Hematopoietic multipotent progenitor cell treated with erythropoietin and hydrocortisone succinate and interleukin-3 and kit ligand, for 17 days (in vitro differentiated cells): Measurements from ENCODE around the gene KIF6.

Source experiments
- DNase-seq: peaks from one replicate; pipeline ENCODE4 v3.0.0-alpha.2; 2015; ENCODE audit warnings: low spot score

KIF6 gene

GRCh38 chr6:39343396-39343870 lies 381.8 kb downstream of the KIF6 start:
- no peak for DNase-seq

DNA sequence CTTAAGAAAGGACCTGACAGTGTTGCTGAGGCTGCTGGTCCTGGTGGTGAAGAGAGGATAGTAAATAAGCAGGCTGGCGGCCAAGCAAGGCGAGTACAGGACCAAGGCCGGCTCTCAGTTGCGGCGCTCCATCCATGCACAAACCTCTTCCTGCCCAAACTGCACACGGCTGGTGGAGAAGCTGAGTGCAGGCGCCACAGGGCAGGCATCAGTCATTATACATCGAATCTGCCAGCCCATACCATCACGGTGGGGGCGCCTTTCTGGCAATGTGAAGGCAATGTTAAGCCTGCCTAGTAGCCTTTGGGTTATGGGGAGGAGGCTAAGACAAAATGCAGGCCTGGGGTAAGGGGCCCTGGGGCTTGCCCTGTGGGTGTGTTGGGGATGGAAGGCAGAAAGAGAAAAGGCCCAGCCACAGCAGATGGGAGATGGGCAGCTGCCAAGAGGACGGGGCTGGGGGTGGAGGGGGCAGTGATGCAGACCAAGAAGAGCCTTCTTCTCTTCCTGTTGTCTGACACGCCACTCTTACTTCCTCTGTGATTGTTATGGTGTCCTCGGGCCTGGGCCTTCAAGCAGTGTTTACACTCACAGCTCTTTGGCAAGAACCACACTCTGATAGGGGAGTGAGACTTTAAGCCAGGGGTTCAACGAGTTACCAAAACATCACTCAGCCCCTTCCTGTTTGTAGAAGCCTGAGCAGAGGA lies 382.4 kb downstream of the KIF6 start:
- DNase-seq, result no peak

DNA sequence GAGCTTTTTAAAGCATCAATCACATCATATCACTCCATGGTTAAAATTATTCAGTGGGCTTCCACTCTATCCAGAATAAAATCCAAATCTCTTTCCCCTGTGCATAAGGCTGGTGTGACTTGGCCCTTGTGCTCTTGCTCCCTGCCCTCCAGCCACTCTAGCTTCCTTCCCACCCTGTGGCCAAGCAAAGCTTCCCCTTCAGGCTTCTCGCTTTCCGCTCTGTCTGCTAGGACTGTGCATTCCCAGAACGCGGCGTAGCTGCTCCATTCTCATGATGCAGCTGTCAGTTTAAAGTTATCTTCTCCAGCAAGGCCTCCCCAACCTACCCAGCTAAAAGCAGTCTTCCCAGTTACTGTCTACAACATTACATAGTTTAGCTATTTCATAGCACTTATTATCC lies 383.3 kb downstream of the KIF6 start:
- no peak for DNase-seq

DNA sequence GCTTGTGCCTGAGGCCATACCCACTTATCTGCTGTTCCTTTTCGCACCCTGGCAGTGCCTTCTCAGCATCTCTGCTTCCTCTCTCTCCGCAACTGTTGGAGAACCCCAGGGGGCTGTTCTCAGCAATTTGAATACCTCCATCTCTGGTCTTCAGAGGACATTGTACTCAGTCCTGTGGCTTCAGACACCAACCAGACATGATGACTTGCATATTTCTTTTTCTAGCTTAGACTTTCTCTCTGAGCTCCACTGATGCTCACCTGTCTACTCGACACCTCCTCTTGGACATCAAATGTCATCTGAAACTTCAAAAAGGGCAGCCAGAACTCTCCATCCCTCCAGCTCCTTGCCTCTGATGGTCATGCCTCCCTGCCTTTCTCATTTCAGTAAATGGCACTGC lies 383.9 kb downstream of the KIF6 start:
- no peak for DNase-seq

GRCh38 chr6:39339868-39340550 lies 385.2 kb downstream of the KIF6 start:
- DNase-seq, result no peak

DNA sequence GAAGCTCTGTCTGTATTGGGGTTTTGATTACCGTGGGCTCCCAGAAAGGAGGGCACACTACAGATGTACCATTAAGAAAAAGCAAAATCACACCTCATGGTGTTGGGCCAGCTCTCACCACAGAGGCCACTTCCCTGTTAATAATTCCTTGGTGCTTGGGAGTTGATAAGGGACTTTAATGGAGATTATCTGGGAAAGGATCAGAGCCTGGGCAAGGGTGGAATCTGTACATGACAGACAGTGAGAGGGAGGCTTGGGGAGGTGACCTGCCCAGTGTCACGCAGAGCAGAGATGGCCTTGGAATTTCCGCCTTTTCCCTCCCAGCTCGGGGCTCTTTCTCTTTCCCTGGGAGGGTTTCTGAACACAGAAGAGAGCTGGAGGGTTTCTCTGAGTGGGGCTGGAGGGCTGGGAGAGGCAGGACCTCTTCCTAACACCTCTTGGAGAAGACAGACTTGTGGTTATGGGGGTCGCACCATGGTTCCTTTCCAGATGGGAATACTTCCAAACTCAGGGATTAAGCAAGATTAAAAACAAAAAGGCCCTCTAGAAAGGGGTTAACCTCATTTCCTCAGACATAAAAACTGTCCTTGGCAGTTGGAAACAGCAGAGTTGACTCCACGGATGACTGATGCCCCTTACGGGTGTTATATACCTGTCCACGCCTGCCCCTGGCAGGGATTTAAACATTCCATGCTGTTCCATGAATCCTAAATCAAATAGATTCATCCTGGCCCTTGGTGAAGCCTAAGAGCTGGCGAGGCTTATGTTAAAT lies 385.9 kb downstream of the KIF6 start:
- DNase-seq, result no peak

DNA sequence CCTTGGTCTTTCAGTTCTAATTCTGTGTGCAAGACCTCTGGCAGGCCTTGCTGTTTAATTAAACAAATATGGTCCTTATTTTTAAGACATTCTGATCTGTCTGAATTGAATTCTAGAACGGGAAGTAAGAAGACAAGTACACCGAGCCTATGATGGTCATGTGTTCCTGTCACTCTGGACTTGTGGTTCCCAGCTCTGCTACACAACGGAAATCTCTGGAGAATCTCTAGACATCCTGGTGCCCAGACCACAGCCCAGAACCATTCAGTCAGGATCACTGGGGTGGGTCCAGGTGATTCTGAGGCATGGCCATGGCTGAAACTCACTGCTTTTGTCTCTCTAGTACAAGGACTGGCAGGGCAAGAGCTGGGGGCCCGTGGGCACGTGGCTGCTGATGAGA lies 386.8 kb downstream of the KIF6 start:
- no peak for DNase-seq

DNA sequence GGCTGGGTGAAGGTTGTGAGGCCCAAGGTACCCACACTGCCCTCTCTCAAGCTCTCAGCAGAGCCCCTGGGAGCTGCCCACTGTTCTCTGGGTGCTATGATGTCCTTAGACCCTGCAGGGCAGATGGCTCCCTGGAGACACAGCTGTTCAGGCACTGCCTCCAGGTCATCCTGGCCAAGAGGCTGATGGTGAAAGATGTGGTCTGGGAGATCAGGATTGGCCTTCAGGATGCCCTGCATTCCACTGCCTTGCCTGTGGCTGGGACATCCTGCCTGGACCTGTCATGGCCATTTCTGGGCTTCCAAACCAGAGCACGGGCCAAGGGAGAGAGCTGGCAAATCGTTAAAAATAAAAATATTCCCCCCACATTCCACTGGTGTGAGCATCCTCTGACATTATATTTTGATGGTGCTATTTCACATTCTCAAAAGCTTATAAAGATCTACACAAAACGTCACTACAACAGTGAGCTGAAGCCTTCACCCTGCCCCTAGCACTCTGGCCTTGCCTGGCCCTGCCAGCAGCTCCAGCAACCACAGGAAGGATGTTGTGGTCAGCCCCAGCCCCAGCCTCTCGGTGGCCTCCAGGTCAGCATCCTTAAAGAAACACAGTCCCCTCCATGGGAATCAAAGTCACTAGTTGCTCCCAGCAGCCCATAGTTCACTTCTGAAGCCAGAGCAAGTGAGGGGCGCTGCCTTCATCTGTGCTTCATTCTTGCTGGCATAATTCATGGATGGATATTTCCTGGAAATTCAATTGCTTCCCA lies 389.2 kb downstream of the KIF6 start:
- no peak for DNase-seq

DNA sequence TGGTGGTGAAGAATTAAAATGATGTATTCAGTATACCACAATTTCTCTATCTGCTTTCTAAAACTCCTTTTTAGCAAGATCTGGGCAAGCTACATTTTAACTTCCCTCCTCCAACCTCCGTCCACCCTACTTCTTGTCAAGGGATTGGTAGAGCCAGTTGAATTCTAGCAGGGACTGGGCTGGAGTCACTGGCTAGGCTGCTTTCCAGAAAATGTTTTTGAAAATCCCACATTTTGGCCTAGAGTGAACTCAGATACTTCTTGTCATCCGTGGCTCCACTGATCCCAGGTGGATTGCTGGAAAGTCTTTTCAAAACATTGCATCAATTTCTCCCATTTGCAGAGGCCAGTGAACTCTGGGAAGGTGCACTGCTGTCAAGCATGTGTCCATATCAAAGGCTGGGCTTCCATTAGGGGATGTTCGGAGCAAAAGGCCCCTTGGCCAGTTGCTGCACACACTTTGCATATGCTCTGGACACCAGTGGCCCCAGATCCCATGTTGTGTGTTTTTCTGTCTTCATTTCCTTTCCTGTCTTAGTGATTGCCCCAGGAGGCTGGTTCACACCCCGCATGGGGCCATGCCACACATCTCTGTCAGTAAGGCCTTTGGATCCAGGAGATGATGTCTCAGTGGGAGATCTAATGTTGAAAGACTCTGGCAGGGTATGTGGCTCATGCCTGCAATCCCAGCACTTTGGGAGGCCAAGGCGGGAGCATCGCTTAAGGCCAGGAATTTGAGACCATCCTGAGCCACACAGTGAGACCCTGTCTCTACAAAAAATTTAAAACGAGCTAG lies 391.4 kb downstream of the KIF6 start:
- no peak for DNase-seq

- no peak for DNase-seq
Measured at GRCh38 chr6:39330476-39330875, 394.7 kb downstream of the KIF6 start.

GRCh38 chr6:39330057-39330456 lies 395.2 kb downstream of the KIF6 start:
- DNase-seq, result no peak

DNA sequence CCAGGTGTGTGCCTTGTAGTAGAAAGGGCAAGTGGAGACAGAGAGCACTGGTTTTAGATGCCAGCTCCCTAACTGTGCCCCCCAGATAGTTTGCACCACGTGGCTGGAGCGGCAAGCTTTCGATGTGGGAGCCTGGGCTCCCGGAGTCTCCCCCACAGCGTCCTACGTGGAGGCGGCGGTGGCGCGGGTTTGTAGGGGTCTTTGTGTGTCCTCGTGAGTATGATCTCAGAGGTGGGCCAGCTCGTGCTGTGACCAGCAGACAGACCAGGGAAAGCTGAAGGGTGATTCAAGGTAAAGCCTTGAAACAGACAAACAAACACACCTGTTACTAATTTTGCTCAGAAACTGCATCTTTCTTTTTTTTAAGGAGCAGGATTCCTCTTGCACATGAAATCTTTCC lies 397.1 kb downstream of the KIF6 start:
- no peak for DNase-seq

GRCh38 chr6:39327507-39327906 lies 397.7 kb downstream of the KIF6 start:
- no peak for DNase-seq

DNA sequence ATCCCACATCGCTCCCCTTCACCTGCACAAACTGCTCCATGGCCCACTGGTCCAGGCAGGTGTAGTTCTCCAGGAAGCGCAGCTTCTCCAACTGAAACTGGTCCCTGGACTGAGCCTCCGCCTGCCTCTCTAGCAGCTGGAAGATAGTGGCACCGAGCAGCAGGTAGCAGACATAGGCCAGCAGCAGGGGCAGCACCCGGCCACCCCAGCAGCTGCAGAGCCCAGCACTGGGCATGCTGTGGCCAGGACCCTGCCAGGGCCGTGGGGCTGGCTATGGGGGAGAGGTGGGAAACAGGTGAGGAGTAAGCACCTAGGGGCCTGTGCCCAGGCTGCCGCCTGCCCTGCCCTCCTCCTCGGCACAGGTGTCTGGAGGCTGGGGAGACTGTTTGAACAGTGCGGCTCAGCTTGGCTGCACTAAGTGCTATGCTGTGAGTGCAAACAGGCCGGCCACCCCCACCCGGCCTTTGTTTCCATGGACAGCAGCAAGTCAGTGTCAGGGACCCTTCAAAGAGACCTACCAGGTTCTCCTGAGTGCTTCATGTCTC lies 402.8 kb downstream of the KIF6 start, which contains the start of gene KCNK16:
Gene KCNK16, minus strand, starts transcription at position 397 of the 545 bp plus-strand sequence. Its CDS starts 162 bp downstream, at position 235.
- DNase-seq, result no peak

- DNase-seq, result no peak
Measured at GRCh38 chr6:39321761-39322160, 403.4 kb downstream of the KIF6 start.

- no peak for DNase-seq
Measured at GRCh38 chr6:39320363-39320984, 404.7 kb downstream of the KIF6 start.

DNA sequence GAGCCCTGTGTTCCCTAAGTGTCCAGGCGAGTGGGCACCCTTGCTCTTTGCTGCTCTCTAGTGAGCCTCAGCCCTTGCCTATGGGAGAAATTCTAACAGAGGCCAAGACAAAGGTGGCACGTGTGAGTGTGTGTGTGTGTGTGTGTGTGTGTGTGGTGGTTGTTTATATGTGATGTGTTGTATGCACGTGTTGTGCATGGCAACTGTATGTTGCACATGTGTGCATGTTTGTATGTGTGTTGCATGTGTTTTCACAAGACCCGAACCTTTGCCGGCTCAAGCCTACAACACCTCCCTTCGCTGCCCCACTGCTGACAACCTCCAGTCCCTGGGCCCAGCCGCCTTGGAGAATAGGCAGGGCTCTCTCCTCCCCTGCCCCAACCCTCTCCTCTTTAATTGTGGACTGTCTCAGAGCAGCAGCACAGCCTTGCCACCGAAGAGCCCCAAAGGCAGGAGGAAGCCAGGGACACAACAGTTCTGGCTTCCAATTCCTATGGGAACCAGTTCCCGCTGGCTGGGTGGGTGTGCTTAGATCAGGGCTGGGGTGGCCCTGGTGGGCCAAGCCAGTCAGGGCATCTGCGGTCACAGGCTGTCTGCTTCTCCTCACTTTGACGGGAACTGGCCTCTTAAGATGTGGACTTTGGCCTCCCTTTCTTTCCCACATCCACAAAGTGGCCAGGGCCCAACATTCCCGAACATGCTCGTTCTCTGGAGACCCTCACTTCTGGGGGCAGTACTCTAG lies 405.4 kb downstream of the KIF6 start:
- no peak for DNase-seq

- no peak for DNase-seq
Measured at GRCh38 chr6:39317256-39317655, 408.0 kb downstream of the KIF6 start.

- no peak for DNase-seq
Measured at GRCh38 chr6:39314273-39314795, 410.9 kb downstream of the KIF6 start, which contains the start of gene KCNK17. TSS of gene KCNK17 (minus strand) at chr6:39314419. CDS start at chr6:39314320, 99 bp downstream.
